Trophoblast cell (in vitro differentiated cells and primary cell): ENCODE data around the gene XIRP2.
"Not testable (repeated sequence)": the region's sequence is repeated elsewhere in the genome, so short reads cannot be mapped to it uniquely, and the experiment has no call there.

Source experiments
- DNase-seq, 2 donors: peaks; one replicate each; pipeline ENCODE4 v3.0.0-alpha.2; 2016
- H2AFZ ChIP-seq: 2 replicates; pipeline ENCODE4 v1.6.1; 2013; ENCODE audit warnings: low read length, moderate library complexity, mild to moderate bottlenecking; ENCODE audit not compliant: insufficient read depth, poor library complexity
- H2AK5ac ChIP-seq: 2 replicates; pipeline ENCODE4 v1.6.1; 2013; ENCODE audit warnings: mild to moderate bottlenecking, low read length
- H2BK120ac ChIP-seq: 2 replicates; pipeline ENCODE4 v1.6.1; 2013; ENCODE audit warnings: low read length, mild to moderate bottlenecking, moderate library complexity; ENCODE audit not compliant: insufficient read depth, poor library complexity
- H2BK12ac ChIP-seq: 2 replicates; pipeline ENCODE4 v1.6.1; 2013; ENCODE audit warnings: mild to moderate bottlenecking, low read length, moderate library complexity
- H2BK5ac ChIP-seq: 2 replicates; pipeline ENCODE4 v1.6.1; 2013; ENCODE audit warnings: low read length, low read depth, moderate library complexity, mild to moderate bottlenecking; ENCODE audit not compliant: poor library complexity
- H3K14ac ChIP-seq: 2 replicates; pipeline ENCODE4 v1.6.1; 2013; ENCODE audit warnings: mild to moderate bottlenecking, low read length
- H3K18ac ChIP-seq: 2 replicates; pipeline ENCODE4 v1.6.1; 2013; ENCODE audit warnings: mild to moderate bottlenecking, low read length
- H3K23ac ChIP-seq: 2 replicates; pipeline ENCODE4 v1.6.1; 2013; ENCODE audit warnings: low read length
- H3K27ac ChIP-seq: 2 replicates; pipeline ENCODE4 v1.5.1; 2013; ENCODE audit warnings: low read depth, mild to moderate bottlenecking, inconsistent platforms, low read length, moderate library complexity
- H3K27me3 ChIP-seq: 2 replicates; pipeline ENCODE4 v1.6.1; 2013; ENCODE audit warnings: inconsistent platforms, mild to moderate bottlenecking, low read length, moderate library complexity; ENCODE audit not compliant: insufficient read depth
- H3K36me3 ChIP-seq, 2 experiments: 1 replicate in 1 of 2; 2 replicates in 1 of 2; pipeline ENCODE4 v1.6.1; 2013; ENCODE audit warnings: low read length in 2 of 2, mild to moderate bottlenecking in 2 of 2, moderate library complexity in 1 of 2; ENCODE audit not compliant: insufficient read depth in 2 of 2, control insufficient read depth in 1 of 2
- H3K4ac ChIP-seq: 2 replicates; pipeline ENCODE4 v1.6.1; 2013; ENCODE audit warnings: low read depth, mild to moderate bottlenecking, low read length, moderate library complexity
- H3K4me1 ChIP-seq, 2 experiments: 1 replicate in 1 of 2; 2 replicates in 1 of 2; pipeline ENCODE4 v1.6.1; 2013; ENCODE audit warnings: low read length in 2 of 2, mild to moderate bottlenecking in 2 of 2, moderate library complexity in 1 of 2; ENCODE audit not compliant: insufficient read depth in 2 of 2, control insufficient read depth in 1 of 2
- H3K4me2 ChIP-seq: 2 replicates; pipeline ENCODE4 v1.6.1; 2013; ENCODE audit warnings: inconsistent platforms, mild to moderate bottlenecking, low read length, moderate library complexity
- H3K4me3 ChIP-seq: 2 replicates; pipeline ENCODE4 v1.5.1; 2013; ENCODE audit warnings: mild to moderate bottlenecking, low read depth, low read length, inconsistent platforms
- H3K79me1 ChIP-seq: one replicate; pipeline ENCODE4 v1.6.1; 2013; ENCODE audit warnings: low read length
- H3K79me2 ChIP-seq: 2 replicates; pipeline ENCODE4 v1.6.1; 2013; ENCODE audit warnings: low read length, mild to moderate bottlenecking; ENCODE audit not compliant: control insufficient read depth, insufficient read depth, poor library complexity
- H3K9ac ChIP-seq: 2 replicates; pipeline ENCODE4 v1.6.1; 2013; ENCODE audit warnings: mild to moderate bottlenecking, low read length
- H3K9me3 ChIP-seq: 2 replicates; pipeline ENCODE4 v1.6.1; 2013; ENCODE audit warnings: low read depth, mild to moderate bottlenecking, control low read depth, inconsistent platforms, low read length; ENCODE audit not compliant: insufficient read depth
- H4K12ac ChIP-seq: 2 replicates; pipeline ENCODE4 v1.6.1; 2013; ENCODE audit warnings: low read depth, mild to moderate bottlenecking, low read length, moderate library complexity
- H4K8ac ChIP-seq: 2 replicates; pipeline ENCODE4 v1.6.1; 2013; ENCODE audit warnings: low read depth, mild to moderate bottlenecking, low read length, moderate library complexity
- H4K91ac ChIP-seq: one replicate; pipeline ENCODE4 v1.6.1; 2013; ENCODE audit warnings: low read depth, mild to moderate bottlenecking, low read length, moderate library complexity
- WGBS: extraction: QIAGEN DNeasy Blood & Tissue Kit; methylation state at CpG from one replicate; pipeline ENCODE4 v1.1.7; 2013; ENCODE audit warnings: missing lambda C conversion rate; ENCODE audit not compliant: insufficient read length, insufficient coverage; ENCODE audit errors: extremely low coverage; 5-methylcytosine and 5-hydroxymethylcytosine counted together

XIRP2 gene

GRCh38 chr2:167265004-167265403 lies 376.7 kb downstream of the XIRP2 start:
- Histone ChIP-seq H2BK5ac (no peak overlapping the region), H4K8ac (no peak overlapping the region), H3K9ac (no peak overlapping the region), H2BK120ac (no peak overlapping the region), H3K9me3 (peaks cover 3% of the 10 kb centered on the region), H3K4me3 (no peak overlapping the region), H3K23ac (no peak overlapping the region), H3K36me3 (no peaks in the 10 kb centered on the region), H3K27ac (no peak overlapping the region), H4K12ac (no peak overlapping the region), H3K18ac (no peak overlapping the region), H2BK12ac (no peak overlapping the region), H3K4me2 (no peak overlapping the region), H3K79me1 (no peaks in the 10 kb centered on the region), H3K14ac (no peak overlapping the region), H3K27me3 (no peaks in the 10 kb centered on the region), H4K91ac (no peak overlapping the region), H2AFZ (no peak overlapping the region), H3K4ac (no peak overlapping the region), H3K4me1 (no peaks in the 10 kb centered on the region), H2AK5ac (no peak overlapping the region), H3K79me2 (no peaks in the 10 kb centered on the region)
- no peak for DNase-seq
- WGBS: no CpG with 5 or more reads among the region's 2 CpGs

GRCh38 chr2:167265722-167266121 lies 377.4 kb downstream of the XIRP2 start:
- H3K14ac ChIP-seq: no peak overlapping the region
- no peak overlapping the region for H2AK5ac ChIP-seq
- H3K79me2 ChIP-seq: no peaks in the 10 kb centered on the region
- H3K4me3 ChIP-seq: no peak overlapping the region
- H3K9me3 ChIP-seq: peaks cover 3% of the 10 kb centered on the region
- no peak for DNase-seq
- no peaks in the 10 kb centered on the region for H3K79me1 ChIP-seq
- no peak overlapping the region for H2BK5ac ChIP-seq
- H2AFZ ChIP-seq: no peak overlapping the region
- no peaks in the 10 kb centered on the region for H3K4me1 ChIP-seq
- no peak overlapping the region for H3K4me2 ChIP-seq
- no CpG with 5 or more reads among the region's 5 CpGs for WGBS
- H3K23ac ChIP-seq: no peak overlapping the region
- H2BK120ac ChIP-seq: no peak overlapping the region
- H3K18ac ChIP-seq: no peak overlapping the region
- no peak overlapping the region for H3K4ac ChIP-seq
- no peak overlapping the region for H4K8ac ChIP-seq
- H3K36me3 ChIP-seq: no peaks in the 10 kb centered on the region
- no peaks in the 10 kb centered on the region for H3K27me3 ChIP-seq
- no peak overlapping the region for H3K27ac ChIP-seq
- H4K12ac ChIP-seq: no peak overlapping the region
- H4K91ac ChIP-seq: no peak overlapping the region
- no peak overlapping the region for H3K9ac ChIP-seq
- no peak overlapping the region for H2BK12ac ChIP-seq

GRCh38 chr2:167268245-167268644 lies 380.0 kb downstream of the XIRP2 start:
- H3K27me3 ChIP-seq, H2BK120ac ChIP-seq, H3K4ac ChIP-seq, H2BK5ac ChIP-seq, H4K12ac ChIP-seq, H3K18ac ChIP-seq, H3K9me3 ChIP-seq, DNase-seq, H3K4me1 ChIP-seq, H3K36me3 ChIP-seq, H4K8ac ChIP-seq, H3K9ac ChIP-seq, H3K27ac ChIP-seq, H3K4me2 ChIP-seq, H3K4me3 ChIP-seq, H3K14ac ChIP-seq, H3K79me2 ChIP-seq, H2AK5ac ChIP-seq, H2AFZ ChIP-seq, H4K91ac ChIP-seq, H3K79me1 ChIP-seq, H3K23ac ChIP-seq, H2BK12ac ChIP-seq: not testable (repeated sequence)
- no CpG with 5 or more reads among the region's 2 CpGs for WGBS

GRCh38 chr2:167271932-167272331 lies 383.7 kb downstream of the XIRP2 start:
- H2AFZ ChIP-seq: no peak overlapping the region
- no peak overlapping the region for H3K18ac ChIP-seq
- H2BK12ac ChIP-seq: no peak overlapping the region
- no peak overlapping the region for H3K14ac ChIP-seq
- H3K27ac ChIP-seq: no peak overlapping the region
- WGBS: no CpG with 5 or more reads among the region's 3 CpGs
- peaks cover 0 to 3% of the 10 kb centered on the region in 2 experiments for H3K4me1 ChIP-seq
- H3K79me1 ChIP-seq: no peaks in the 10 kb centered on the region
- H3K4me3 ChIP-seq: no peak overlapping the region
- H4K12ac ChIP-seq: no peak overlapping the region
- H3K9me3 ChIP-seq: peaks cover 3% of the 10 kb centered on the region
- H3K9ac ChIP-seq: no peak overlapping the region
- no peak overlapping the region for H2BK5ac ChIP-seq
- H3K79me2 ChIP-seq: no peaks in the 10 kb centered on the region
- no peak overlapping the region for H3K4ac ChIP-seq
- no peak overlapping the region for H4K8ac ChIP-seq
- no peak overlapping the region for H3K23ac ChIP-seq
- no peak for DNase-seq
- no peak overlapping the region for H4K91ac ChIP-seq
- no peak overlapping the region for H2BK120ac ChIP-seq
- H3K4me2 ChIP-seq: no peak overlapping the region
- no peaks in the 10 kb centered on the region for H3K36me3 ChIP-seq
- no peak overlapping the region for H2AK5ac ChIP-seq
- no peaks in the 10 kb centered on the region for H3K27me3 ChIP-seq
